GM23338 (cell line): Measurements from ENCODE around the gene GALNT1. TPM values are rescaled to one million over a fixed set of nuclear protein-coding genes. Genes with fewer than 3 reads are reported as not detected.

Experiments used
- ATAC-seq: fragments of 200-7000 bp; cut with Tn5 transposase; 3 replicates; pipeline ENCODE4 v1.9.1; 2020
- DNase-seq: peaks from one replicate; pipeline ENCODE4 v3.0.0-alpha.2; 2015; ENCODE audit warnings: low spot score
- H2AFZ ChIP-seq: fragments of 200-600 bp; sonication (generic); 2 replicates; pipeline ENCODE4 v1.8.0; 2016; ENCODE audit warnings: antibody characterized with exemption, mild to moderate bottlenecking, moderate library complexity
- H3F3A ChIP-seq: fragments of 200-600 bp; sonication (generic); replicated peaks from 2 replicates; pipeline ENCODE4 v1.8.0; 2017; ENCODE audit warnings: antibody characterized with exemption, mixed run types, low read depth
- H3K27ac ChIP-seq: fragments of 200-600 bp; sonication (generic); 2 replicates; pipeline ENCODE4 v1.6.1; 2016; ENCODE audit warnings: low read depth
- H3K27me3 ChIP-seq: fragments of 200-600 bp; sonication (generic); 2 replicates; pipeline ENCODE4 v1.8.0; 2016; ENCODE audit warnings: mild to moderate bottlenecking, mixed run types, moderate library complexity; ENCODE audit not compliant: insufficient read depth
- H3K36me3 ChIP-seq: fragments of 200-600 bp; sonication (generic); 2 replicates; pipeline ENCODE4 v1.8.0; 2016; ENCODE audit warnings: mild to moderate bottlenecking; ENCODE audit not compliant: insufficient read depth
- H3K4me1 ChIP-seq: fragments of 200-600 bp; sonication (generic); 2 replicates; pipeline ENCODE4 v1.8.0; 2016; ENCODE audit warnings: mild to moderate bottlenecking, moderate library complexity; ENCODE audit not compliant: insufficient read depth
- H3K4me2 ChIP-seq: fragments of 200-600 bp; sonication (generic); 2 replicates; pipeline ENCODE4 v1.7.1; 2017; ENCODE audit warnings: mixed run types
- H3K4me3 ChIP-seq: fragments of 200-600 bp; sonication (generic); 2 replicates; pipeline ENCODE4 v1.6.1; 2016; ENCODE audit warnings: mixed run types
- H3K79me2 ChIP-seq: fragments of 200-600 bp; sonication (generic); replicated peaks from 2 replicates; pipeline ENCODE4 v1.8.0; 2017; ENCODE audit warnings: mild to moderate bottlenecking; ENCODE audit not compliant: insufficient read depth
- H3K9me2 ChIP-seq: fragments of 200-600 bp; sonication (generic); 2 replicates; pipeline ENCODE4 v1.8.0; 2017; ENCODE audit not compliant: insufficient read depth
- H4K20me1 ChIP-seq: fragments of 200-600 bp; sonication (generic); replicated peaks from 2 replicates; pipeline ENCODE4 v1.8.0; 2017; ENCODE audit warnings: mild to moderate bottlenecking; ENCODE audit not compliant: insufficient read depth
- H3K27ac Mint-ChIP-seq: 2 replicates; pipeline ENCODE4 v1.8.0; 2020; ENCODE audit warnings: inconsistent platforms, mild to moderate bottlenecking, moderate library complexity, mixed read lengths
- H3K27me3 Mint-ChIP-seq: 3 replicates; pipeline ENCODE4 v1.8.0; 2022; ENCODE audit warnings: low read depth, mild to moderate bottlenecking, moderate library complexity, mixed read lengths, inconsistent platforms; ENCODE audit not compliant: insufficient read depth, poor library complexity
- H3K36me3 Mint-ChIP-seq: 3 replicates; pipeline ENCODE4 v1.8.0; 2021; ENCODE audit warnings: low read depth, mild to moderate bottlenecking, inconsistent platforms, moderate library complexity, mixed read lengths
- H3K4me1 Mint-ChIP-seq: 3 replicates; pipeline ENCODE4 v1.8.0; 2020; ENCODE audit warnings: mild to moderate bottlenecking, inconsistent platforms, mixed read lengths
- H3K4me3 Mint-ChIP-seq: 3 replicates; pipeline ENCODE4 v1.8.0; 2021; ENCODE audit warnings: moderate library complexity, mild to moderate bottlenecking, inconsistent platforms, mixed read lengths
- H3K9me3 Mint-ChIP-seq: 3 replicates; pipeline ENCODE4 v1.8.0; 2020; ENCODE audit warnings: moderate library complexity, mild to moderate bottlenecking, inconsistent platforms, mixed read lengths
- CREB1 ChIP-seq: fragments of 250-450 bp; sonication (Bioruptor Pico); IDR thresholded peaks from 2 replicates; pipeline ENCODE4 v1.5.0; 2020; ENCODE audit warnings: low read depth, mild to moderate bottlenecking, moderate library complexity
- EZH2 ChIP-seq: fragments of 200-600 bp; sonication (generic); IDR thresholded peaks from one replicate; pipeline ENCODE4 v1.8.0; 2017; ENCODE audit warnings: antibody characterized with exemption, mild to moderate bottlenecking, low read depth; ENCODE audit not compliant: unreplicated experiment
- EZH2phosphoT487 ChIP-seq: fragments of 200-600 bp; sonication (generic); IDR thresholded peaks from one replicate; pipeline ENCODE4 v1.8.1; 2018; ENCODE audit warnings: antibody characterized with exemption; ENCODE audit not compliant: unreplicated experiment
- JUNB ChIP-seq: IDR thresholded peaks from one replicate; pipeline ENCODE4 v1.6.1; 2016; ENCODE audit warnings: antibody characterized with exemption; ENCODE audit not compliant: unreplicated experiment
- NANOG ChIP-seq: IDR thresholded peaks from 2 replicates; pipeline ENCODE4 v1.6.1; 2016; ENCODE audit warnings: antibody characterized with exemption, borderline replicate concordance
- POLR2AphosphoS5 ChIP-seq: IDR thresholded peaks from 2 replicates; pipeline ENCODE4 v1.6.1; 2016; ENCODE audit warnings: antibody characterized with exemption, low read depth
- STAT1 ChIP-seq: IDR thresholded peaks from one replicate; pipeline ENCODE4 v1.6.1; 2016; ENCODE audit warnings: antibody characterized with exemption; ENCODE audit not compliant: unreplicated experiment
- ZNF114 ChIP-seq: fragments of 250-450 bp; sonication (Bioruptor Pico); IDR thresholded peaks from 2 replicates; pipeline ENCODE4 v1.5.0; 2020; ENCODE audit warnings: mild to moderate bottlenecking, moderate library complexity
- ZNF331 ChIP-seq: fragments of 250-450 bp; sonication (Bioruptor Pico); IDR thresholded peaks from 2 replicates; pipeline ENCODE4 v1.5.0; 2020; ENCODE audit warnings: low read depth, mild to moderate bottlenecking, moderate library complexity
- polyA plus RNA-seq: library from polyadenylated mRNA; unstranded; fragments of >200 nt; fragmentation: Nextera tagmentation; extraction: Ambion mirVana; gene quantifications from 2 replicates; pipeline ENCODE4 v1.2.1, GENCODE V29; 2016
- total RNA-seq: library from RNA; depleted of rRNA; stranded (reverse); fragments of >200 nt; shearing (Covaris generic); gene quantifications from 2 replicates; pipeline ENCODE4 v1.2.3, GENCODE V29; 2014
- TF ChIP-seq, protein P1 (sequence below), 2 experiments: fragments of 200-600 bp in 1 of 2; sonication (generic) in 1 of 2; conservative IDR thresholded peaks; 2 replicates each; pipeline versions ENCODE4 v1.5.1 to v1.6.1; 2016 to 2017; ENCODE audit warnings: antibody characterized with exemption in 2 of 2, low read depth in 2 of 2, mild to moderate bottlenecking in 2 of 2, moderate library complexity in 1 of 2
- TF ChIP-seq, protein P2 (sequence below): IDR thresholded peaks from 2 replicates; pipeline ENCODE4 v1.6.1; 2016; ENCODE audit warnings: antibody characterized with exemption
- TF ChIP-seq, protein P3 (sequence below): fragments of 250-450 bp; sonication (Bioruptor Pico); IDR thresholded peaks from 2 replicates; pipeline ENCODE4 v1.5.0; 2020; ENCODE audit warnings: mild to moderate bottlenecking, moderate library complexity
- TF ChIP-seq, protein P4 (sequence below): IDR thresholded peaks from one replicate; pipeline ENCODE4 v1.6.1; 2018; ENCODE audit warnings: antibody characterized with exemption; ENCODE audit not compliant: unreplicated experiment

GALNT1 gene
- total and polyA plus RNA-seq, 2 experiments from 2014 or later = 37.4 to 60.8 TPM

DNA sequence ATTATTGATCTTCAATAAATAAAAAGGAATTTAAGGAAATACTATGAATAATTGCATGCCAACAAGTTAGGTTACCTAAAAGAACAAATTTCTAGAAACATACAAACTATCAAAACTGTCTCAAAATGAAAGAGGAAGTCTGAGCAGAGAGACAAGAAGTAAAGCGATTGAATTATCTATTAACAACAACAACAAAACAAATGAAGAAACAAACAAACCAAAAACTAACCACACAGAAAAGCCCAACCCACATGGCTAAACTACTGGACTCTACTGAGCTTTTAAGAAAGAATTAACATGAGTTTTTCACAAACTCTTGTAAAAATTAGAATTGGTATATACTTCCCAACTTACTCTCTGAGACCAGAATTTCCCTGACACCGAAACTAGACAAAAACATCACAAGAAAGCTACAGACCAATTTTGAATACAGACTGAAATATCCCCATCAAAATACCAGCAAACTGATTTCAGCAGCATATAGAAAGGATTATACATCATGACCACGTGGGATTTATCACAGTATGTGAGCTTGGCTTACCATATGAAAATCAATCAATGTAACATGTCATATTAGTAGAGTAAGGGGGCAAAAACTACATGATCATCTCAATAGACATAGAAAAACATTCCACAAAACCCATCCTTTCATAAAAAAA is 16.6 kb upstream of the GALNT1 start:
- no peak overlapping the region for H2AFZ ChIP-seq
- Mint-ChIP-seq H3K9me3 (no peaks in the 10 kb centered on the region), H3K4me3 (no peak overlapping the region), H3K27me3 (no peaks in the 10 kb centered on the region), H3K36me3 (no peaks in the 10 kb centered on the region), H3K4me1 (no peaks in the 10 kb centered on the region), H3K27ac (no peak overlapping the region)
- no peak for DNase-seq
- no peaks in the 10 kb centered on the region for H3K9me2 ChIP-seq
- ATAC-seq = no peak
- no peaks in the 10 kb centered on the region for H3K79me2 ChIP-seq
- no peaks in the 10 kb centered on the region for H3K36me3 ChIP-seq
- H3K4me3 ChIP-seq = no peak overlapping the region
- H3F3A ChIP-seq = no peaks in the 10 kb centered on the region
- H3K27ac ChIP-seq = no peak overlapping the region
- no peak for TF ChIP-seq EZH2
- no peak for TF ChIP-seq ZNF331 (CRISPR knock-in tag)
- no peak for TF ChIP-seq STAT1
- TF ChIP-seq, protein P1, sequence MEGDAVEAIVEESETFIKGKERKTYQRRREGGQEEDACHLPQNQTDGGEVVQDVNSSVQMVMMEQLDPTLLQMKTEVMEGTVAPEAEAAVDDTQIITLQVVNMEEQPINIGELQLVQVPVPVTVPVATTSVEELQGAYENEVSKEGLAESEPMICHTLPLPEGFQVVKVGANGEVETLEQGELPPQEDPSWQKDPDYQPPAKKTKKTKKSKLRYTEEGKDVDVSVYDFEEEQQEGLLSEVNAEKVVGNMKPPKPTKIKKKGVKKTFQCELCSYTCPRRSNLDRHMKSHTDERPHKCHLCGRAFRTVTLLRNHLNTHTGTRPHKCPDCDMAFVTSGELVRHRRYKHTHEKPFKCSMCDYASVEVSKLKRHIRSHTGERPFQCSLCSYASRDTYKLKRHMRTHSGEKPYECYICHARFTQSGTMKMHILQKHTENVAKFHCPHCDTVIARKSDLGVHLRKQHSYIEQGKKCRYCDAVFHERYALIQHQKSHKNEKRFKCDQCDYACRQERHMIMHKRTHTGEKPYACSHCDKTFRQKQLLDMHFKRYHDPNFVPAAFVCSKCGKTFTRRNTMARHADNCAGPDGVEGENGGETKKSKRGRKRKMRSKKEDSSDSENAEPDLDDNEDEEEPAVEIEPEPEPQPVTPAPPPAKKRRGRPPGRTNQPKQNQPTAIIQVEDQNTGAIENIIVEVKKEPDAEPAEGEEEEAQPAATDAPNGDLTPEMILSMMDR (conservative IDR thresholded peaks at IDR 0.05; ENCODE audit: low read depth in 2 of 2) = no peak
- no peak for TF ChIP-seq EZH2phosphoT487
- TF ChIP-seq, protein P2, sequence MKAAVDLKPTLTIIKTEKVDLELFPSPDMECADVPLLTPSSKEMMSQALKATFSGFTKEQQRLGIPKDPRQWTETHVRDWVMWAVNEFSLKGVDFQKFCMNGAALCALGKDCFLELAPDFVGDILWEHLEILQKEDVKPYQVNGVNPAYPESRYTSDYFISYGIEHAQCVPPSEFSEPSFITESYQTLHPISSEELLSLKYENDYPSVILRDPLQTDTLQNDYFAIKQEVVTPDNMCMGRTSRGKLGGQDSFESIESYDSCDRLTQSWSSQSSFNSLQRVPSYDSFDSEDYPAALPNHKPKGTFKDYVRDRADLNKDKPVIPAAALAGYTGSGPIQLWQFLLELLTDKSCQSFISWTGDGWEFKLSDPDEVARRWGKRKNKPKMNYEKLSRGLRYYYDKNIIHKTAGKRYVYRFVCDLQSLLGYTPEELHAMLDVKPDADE = no peak
- no peak for TF ChIP-seq JUNB
- TF ChIP-seq, protein P3, sequence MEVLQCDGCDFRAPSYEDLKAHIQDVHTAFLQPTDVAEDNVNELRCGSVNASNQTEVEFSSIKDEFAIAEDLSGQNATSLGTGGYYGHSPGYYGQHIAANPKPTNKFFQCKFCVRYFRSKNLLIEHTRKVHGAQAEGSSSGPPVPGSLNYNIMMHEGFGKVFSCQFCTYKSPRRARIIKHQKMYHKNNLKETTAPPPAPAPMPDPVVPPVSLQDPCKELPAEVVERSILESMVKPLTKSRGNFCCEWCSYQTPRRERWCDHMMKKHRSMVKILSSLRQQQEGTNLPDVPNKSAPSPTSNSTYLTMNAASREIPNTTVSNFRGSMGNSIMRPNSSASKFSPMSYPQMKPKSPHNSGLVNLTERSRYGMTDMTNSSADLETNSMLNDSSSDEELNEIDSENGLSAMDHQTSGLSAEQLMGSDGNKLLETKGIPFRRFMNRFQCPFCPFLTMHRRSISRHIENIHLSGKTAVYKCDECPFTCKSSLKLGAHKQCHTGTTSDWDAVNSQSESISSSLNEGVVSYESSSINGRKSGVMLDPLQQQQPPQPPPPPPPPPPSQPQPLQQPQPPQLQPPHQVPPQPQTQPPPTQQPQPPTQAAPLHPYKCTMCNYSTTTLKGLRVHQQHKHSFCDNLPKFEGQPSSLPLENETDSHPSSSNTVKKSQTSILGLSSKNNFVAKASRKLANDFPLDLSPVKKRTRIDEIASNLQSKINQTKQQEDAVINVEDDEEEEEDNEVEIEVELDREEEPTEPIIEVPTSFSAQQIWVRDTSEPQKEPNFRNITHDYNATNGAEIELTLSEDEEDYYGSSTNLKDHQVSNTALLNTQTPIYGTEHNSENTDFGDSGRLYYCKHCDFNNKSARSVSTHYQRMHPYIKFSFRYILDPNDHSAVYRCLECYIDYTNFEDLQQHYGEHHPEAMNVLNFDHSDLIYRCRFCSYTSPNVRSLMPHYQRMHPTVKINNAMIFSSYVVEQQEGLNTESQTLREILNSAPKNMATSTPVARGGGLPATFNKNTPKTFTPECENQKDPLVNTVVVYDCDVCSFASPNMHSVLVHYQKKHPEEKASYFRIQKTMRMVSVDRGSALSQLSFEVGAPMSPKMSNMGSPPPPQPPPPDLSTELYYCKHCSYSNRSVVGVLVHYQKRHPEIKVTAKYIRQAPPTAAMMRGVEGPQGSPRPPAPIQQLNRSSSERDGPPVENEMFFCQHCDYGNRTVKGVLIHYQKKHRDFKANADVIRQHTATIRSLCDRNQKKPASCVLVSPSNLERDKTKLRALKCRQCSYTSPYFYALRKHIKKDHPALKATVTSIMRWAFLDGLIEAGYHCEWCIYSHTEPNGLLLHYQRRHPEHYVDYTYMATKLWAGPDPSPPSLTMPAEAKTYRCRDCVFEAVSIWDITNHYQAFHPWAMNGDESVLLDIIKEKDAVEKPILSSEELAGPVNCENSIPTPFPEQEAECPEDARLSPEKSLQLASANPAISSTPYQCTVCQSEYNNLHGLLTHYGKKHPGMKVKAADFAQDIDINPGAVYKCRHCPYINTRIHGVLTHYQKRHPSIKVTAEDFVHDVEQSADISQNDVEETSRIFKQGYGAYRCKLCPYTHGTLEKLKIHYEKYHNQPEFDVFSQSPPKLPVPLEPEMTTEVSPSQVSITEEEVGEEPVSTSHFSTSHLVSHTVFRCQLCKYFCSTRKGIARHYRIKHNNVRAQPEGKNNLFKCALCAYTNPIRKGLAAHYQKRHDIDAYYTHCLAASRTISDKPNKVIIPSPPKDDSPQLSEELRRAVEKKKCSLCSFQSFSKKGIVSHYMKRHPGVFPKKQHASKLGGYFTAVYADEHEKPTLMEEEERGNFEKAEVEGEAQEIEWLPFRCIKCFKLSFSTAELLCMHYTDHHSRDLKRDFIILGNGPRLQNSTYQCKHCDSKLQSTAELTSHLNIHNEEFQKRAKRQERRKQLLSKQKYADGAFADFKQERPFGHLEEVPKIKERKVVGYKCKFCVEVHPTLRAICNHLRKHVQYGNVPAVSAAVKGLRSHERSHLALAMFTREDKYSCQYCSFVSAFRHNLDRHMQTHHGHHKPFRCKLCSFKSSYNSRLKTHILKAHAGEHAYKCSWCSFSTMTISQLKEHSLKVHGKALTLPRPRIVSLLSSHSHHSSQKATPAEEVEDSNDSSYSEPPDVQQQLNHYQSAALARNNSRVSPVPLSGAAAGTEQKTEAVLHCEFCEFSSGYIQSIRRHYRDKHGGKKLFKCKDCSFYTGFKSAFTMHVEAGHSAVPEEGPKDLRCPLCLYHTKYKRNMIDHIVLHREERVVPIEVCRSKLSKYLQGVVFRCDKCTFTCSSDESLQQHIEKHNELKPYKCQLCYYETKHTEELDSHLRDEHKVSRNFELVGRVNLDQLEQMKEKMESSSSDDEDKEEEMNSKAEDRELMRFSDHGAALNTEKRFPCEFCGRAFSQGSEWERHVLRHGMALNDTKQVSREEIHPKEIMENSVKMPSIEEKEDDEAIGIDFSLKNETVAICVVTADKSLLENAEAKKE (CRISPR knock-in tag) = no peak
- no peak for TF ChIP-seq CREB1 (CRISPR knock-in tag)
- TF ChIP-seq, protein P4, sequence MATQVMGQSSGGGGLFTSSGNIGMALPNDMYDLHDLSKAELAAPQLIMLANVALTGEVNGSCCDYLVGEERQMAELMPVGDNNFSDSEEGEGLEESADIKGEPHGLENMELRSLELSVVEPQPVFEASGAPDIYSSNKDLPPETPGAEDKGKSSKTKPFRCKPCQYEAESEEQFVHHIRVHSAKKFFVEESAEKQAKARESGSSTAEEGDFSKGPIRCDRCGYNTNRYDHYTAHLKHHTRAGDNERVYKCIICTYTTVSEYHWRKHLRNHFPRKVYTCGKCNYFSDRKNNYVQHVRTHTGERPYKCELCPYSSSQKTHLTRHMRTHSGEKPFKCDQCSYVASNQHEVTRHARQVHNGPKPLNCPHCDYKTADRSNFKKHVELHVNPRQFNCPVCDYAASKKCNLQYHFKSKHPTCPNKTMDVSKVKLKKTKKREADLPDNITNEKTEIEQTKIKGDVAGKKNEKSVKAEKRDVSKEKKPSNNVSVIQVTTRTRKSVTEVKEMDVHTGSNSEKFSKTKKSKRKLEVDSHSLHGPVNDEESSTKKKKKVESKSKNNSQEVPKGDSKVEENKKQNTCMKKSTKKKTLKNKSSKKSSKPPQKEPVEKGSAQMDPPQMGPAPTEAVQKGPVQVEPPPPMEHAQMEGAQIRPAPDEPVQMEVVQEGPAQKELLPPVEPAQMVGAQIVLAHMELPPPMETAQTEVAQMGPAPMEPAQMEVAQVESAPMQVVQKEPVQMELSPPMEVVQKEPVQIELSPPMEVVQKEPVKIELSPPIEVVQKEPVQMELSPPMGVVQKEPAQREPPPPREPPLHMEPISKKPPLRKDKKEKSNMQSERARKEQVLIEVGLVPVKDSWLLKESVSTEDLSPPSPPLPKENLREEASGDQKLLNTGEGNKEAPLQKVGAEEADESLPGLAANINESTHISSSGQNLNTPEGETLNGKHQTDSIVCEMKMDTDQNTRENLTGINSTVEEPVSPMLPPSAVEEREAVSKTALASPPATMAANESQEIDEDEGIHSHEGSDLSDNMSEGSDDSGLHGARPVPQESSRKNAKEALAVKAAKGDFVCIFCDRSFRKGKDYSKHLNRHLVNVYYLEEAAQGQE = no peak
- no peak for TF ChIP-seq ZNF114 (CRISPR knock-in tag)
- TF ChIP-seq POLR2AphosphoS5 = no peak
- TF ChIP-seq NANOG = no peak
- H3K27me3 ChIP-seq = no peaks in the 10 kb centered on the region
- H3K4me2 ChIP-seq = no peak overlapping the region
- no peaks in the 10 kb centered on the region for H4K20me1 ChIP-seq
- H3K4me1 ChIP-seq = no peaks in the 10 kb centered on the region
